HG02840 (cell line): ENCODE data around the gene CCNK.

ENCODE experiments used
- ATAC-seq: cut with Tn5 transposase; IDR thresholded peaks from one replicate; pipeline ENCODE4 v1.9.1; 2021; ENCODE audit warnings: mild to moderate bottlenecking, moderate library complexity, moderate number of reproducible peaks; ENCODE audit not compliant: unreplicated experiment, low FRiP score

Gene CCNK

GRCh38 chr14:99480917-99481744 is at the start of gene CCNK:
CCNK (plus strand) TSS chr14:99481409; CDS start chr14:99492678, 11,269 bp downstream.
- ATAC-seq = peak; percentile 95

GRCh38 chr14:99431986-99432385 is 49.2 kb upstream of the CCNK start:
- ATAC-seq = no peak

GRCh38 chr14:99432485-99432884 is 48.7 kb upstream of the CCNK start:
- no peak for ATAC-seq

- ATAC-seq = no peak
Measured at GRCh38 chr14:99435327-99435726, 45.9 kb upstream of the CCNK start.

GRCh38 chr14:99436247-99437180 is 44.7 kb upstream of the CCNK start:
- ATAC-seq = no peak

- no peak for ATAC-seq
Measured at GRCh38 chr14:99437706-99438105, 43.5 kb upstream of the CCNK start.

GRCh38 chr14:99440278-99440677 is 40.9 kb upstream of the CCNK start:
- no peak for ATAC-seq

GRCh38 chr14:99441157-99441870 is 39.9 kb upstream of the CCNK start:
- ATAC-seq = no peak

GRCh38 chr14:99441918-99442317 is 39.3 kb upstream of the CCNK start:
- ATAC-seq = no peak

GRCh38 chr14:99445931-99446330 is 35.3 kb upstream of the CCNK start:
- no peak for ATAC-seq

GRCh38 chr14:99447739-99448138 is 33.5 kb upstream of the CCNK start:
- ATAC-seq = no peak

- ATAC-seq = no peak
Measured at GRCh38 chr14:99450266-99450665, 30.9 kb upstream of the CCNK start.

- no peak for ATAC-seq
Measured at GRCh38 chr14:99451234-99451633, 30.0 kb upstream of the CCNK start.

GRCh38 chr14:99452968-99453367 is 28.2 kb upstream of the CCNK start:
- no peak for ATAC-seq

- ATAC-seq = no peak
Measured at GRCh38 chr14:99454246-99454645, 27.0 kb upstream of the CCNK start.

GRCh38 chr14:99459481-99460100 is 21.6 kb upstream of the CCNK start:
- no peak for ATAC-seq

- no peak for ATAC-seq
Measured at GRCh38 chr14:99460793-99461192, 20.4 kb upstream of the CCNK start.

GRCh38 chr14:99461411-99462085 is 19.7 kb upstream of the CCNK start:
- no peak for ATAC-seq

GRCh38 chr14:99462210-99462609 is 19.0 kb upstream of the CCNK start:
- no peak for ATAC-seq

GRCh38 chr14:99463974-99464373 is 17.2 kb upstream of the CCNK start:
- ATAC-seq = no peak
